Measurements from ENCODE around the gene LCOR.

Gene LCOR

DNA sequence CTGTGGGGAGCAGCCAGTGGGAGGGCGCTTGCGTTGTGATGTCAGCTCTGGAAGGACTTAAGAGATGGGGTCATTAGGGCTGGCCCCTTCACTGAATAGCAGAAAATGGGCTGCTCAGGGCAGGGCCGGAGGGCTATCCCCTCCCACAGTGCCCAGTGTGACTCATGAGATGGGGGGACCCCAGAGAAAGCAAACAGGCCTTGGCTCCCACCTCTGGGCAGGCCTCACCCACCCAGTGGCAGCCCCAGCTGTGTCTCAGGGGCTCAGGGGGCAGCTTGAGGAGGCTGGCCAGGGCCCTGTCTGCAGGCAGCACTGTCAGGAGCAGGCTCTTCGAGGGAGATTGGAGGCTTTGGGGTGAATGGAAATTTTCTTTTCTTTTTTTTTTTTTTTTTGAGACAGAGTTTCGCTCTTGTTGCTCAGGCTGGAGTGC lies 185.4 kb downstream of the LCOR start:
- no peak for DNase-seq (ENCODE audit: insufficient read length, low spot score)
- no peak for FAIRE-seq
- TF ChIP-seq, protein P1, sequence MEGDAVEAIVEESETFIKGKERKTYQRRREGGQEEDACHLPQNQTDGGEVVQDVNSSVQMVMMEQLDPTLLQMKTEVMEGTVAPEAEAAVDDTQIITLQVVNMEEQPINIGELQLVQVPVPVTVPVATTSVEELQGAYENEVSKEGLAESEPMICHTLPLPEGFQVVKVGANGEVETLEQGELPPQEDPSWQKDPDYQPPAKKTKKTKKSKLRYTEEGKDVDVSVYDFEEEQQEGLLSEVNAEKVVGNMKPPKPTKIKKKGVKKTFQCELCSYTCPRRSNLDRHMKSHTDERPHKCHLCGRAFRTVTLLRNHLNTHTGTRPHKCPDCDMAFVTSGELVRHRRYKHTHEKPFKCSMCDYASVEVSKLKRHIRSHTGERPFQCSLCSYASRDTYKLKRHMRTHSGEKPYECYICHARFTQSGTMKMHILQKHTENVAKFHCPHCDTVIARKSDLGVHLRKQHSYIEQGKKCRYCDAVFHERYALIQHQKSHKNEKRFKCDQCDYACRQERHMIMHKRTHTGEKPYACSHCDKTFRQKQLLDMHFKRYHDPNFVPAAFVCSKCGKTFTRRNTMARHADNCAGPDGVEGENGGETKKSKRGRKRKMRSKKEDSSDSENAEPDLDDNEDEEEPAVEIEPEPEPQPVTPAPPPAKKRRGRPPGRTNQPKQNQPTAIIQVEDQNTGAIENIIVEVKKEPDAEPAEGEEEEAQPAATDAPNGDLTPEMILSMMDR (IDR thresholded peaks at IDR 0.05; ENCODE audit: insufficient read depth, missing control alignments), result no peak

DNA sequence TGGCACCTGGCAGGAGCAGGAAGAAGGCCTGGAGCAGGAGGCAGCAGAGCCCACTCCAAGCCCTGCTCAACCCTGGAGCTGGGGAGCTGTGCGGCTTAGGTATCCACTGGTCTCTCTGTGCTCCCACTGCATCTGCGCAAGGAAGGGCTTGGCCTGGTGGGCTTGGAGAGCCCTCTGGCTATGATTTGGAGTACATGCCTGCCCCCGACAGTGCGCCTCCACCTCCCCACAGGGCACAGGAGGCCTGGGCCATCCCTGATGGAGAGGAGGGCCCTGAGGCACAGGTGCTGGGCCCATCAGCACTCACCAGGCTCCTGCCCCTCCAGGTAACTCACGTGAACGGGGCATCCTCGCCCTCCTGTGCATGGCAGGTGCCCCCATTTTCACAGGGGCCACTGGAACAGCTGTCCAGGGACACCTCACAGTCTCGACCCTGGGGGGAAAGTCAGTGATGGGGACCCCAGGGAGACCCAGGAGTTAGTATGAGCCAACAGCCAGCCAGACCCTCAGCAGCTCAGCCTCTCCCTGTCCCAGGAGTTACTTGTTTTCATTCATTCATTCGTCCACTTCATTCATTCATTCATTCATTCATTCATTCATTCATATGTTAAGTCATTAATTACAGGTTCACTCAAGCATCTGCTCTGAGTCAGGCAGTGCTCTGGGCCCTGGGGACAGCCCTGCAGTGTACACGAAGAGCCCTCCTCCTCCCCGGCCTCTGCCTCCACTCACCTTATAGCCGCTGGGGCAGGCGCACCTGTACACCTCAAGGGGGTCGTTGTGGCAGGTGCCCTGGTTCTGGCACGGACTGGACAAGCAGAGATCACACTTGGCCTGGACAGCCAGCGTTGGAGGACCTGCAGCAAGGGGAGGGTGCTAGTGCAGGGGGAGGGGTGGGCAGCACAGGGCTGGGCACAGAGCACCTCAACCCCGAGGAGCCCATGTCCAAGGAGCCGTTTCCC lies 186.4 kb downstream of the LCOR start:
- TF ChIP-seq, protein P1 (IDR thresholded peaks at IDR 0.05; ENCODE audit: insufficient read depth, missing control alignments), result no peak
- DNase-seq (ENCODE audit: insufficient read length, low spot score) (no peak), FAIRE-seq (no peak)

- no peak for DNase-seq (ENCODE audit: insufficient read length, low spot score)
- FAIRE-seq, result no peak
- TF ChIP-seq, protein P1 (IDR thresholded peaks at IDR 0.05; ENCODE audit: insufficient read depth, missing control alignments), result no peak
These were observed 187.2 kb downstream of the LCOR start for GRCh38 chr10:97019213-97019844.

DNA sequence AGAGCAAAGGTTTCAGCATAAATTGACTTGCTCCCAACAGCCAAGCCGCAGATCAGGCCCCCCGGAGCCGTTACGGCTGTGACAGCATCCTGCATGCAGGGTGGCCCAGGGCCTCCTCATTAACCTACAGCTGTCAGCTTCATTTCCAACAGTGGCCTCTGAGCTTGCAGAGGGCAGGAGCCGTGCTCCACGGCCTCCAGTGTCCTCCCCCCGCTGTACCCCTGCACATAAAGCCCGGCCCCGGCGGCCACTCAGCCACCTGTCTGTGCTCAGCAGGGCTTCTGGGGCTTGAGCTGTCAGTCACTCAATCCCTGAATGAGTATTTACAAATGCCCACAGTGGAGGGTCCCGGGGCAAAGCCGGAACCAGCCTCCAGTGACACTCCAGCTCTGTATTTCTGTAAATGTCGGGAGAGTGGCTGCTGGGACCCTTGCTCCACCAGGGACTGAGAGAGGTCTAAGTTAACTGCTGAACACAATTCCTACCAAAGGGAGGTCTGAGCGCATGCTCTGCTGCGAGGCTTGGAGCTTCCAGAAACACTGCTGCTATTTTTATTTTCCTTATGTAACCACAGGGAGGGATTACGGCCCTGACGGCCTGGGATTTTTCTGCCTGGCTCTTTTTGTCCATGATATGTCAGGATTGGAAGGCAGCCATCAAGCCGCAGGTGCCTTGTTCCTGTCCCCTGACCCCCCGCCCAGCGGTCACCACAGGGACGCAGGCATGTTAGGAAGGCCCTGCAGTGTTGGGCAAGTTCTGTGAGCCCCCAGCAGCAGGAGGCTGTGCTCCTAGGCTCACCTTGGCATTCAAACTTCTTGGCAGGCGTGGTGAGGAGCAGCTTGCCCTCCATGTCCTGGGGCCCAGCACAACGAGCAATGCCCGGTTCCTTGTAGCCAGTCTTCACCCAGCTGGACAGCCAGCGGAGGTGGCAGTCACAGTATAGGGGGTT lies 188.6 kb downstream of the LCOR start:
- TF ChIP-seq, protein P1 (IDR thresholded peaks at IDR 0.05; ENCODE audit: insufficient read depth, missing control alignments), result no peak
- no peak for FAIRE-seq
- no peak for DNase-seq (ENCODE audit: insufficient read length, low spot score)

- no peak for DNase-seq (ENCODE audit: insufficient read length, low spot score)
- FAIRE-seq, result no peak
- TF ChIP-seq, protein P1 (IDR thresholded peaks at IDR 0.05; ENCODE audit: insufficient read depth, missing control alignments), result no peak
These were observed 190.5 kb downstream of the LCOR start for GRCh38 chr10:97022616-97023015.

- TF ChIP-seq, protein P1 (IDR thresholded peaks at IDR 0.05; ENCODE audit: insufficient read depth, missing control alignments), result no peak
- FAIRE-seq (no peak), DNase-seq (ENCODE audit: insufficient read length, low spot score) (no peak)
These were observed 191.5 kb downstream of the LCOR start for GRCh38 chr10:97023401-97024167.

Measured in D721Med (cell line).